ENCODE results near the gene MRPS18A. TPM values are rescaled to one million over a fixed set of nuclear protein-coding genes. Genes with fewer than 3 reads are reported as not detected.

MRPS18A gene
- total and polyA plus RNA-seq, 2 donors (not counting 3 experiments of a cell fraction or from before 2014, with no cell fraction given) = 39.8 to 83.8 TPM

DNA sequence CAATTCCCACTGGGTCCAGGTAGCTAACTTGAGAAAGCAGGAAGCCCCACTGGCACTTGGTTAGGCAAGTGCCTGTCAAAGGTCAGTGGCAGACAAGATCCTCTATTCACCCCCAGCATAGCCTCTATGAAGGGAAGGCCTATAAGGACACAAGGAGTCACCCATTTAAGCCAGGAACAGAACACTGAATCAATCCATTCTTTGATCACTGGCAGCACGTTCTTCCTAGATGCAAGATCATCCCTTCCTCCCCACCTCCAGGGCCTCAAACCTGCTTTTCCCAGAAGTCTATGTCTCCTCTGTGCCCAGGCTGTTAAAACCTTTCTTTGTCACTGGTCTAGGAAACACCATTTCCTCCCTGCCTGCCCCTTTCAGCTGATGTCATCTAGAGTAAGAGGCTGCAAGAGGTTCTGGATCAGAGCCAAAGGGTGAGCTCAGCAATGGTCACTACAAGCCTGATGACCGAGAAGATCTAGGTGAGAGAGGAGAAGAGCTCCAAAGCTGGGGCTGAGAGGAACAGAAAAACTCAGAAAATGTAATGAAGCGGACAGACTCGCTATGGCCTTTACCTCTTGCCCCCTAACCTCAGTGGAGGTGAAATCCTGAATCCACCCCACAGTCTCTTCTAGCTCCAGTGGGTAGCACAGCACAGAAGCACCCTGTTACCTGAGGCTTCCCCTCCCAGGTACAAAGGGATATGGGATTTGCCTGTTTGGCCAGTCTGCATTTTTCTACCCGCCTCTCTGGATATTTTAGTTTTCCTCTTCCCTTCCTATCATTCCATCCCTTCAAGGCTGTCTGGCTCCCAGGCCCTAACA lies 60.4 kb downstream of the MRPS18A start:
- Histone ChIP-seq H3K9me3 (replicated peaks; ENCODE audit: control insufficient read depth, insufficient read depth, low read length) (no peaks in the 10 kb centered on the region), H3K9ac (replicated peaks; ENCODE audit: extremely low read depth, insufficient read depth, low read length) (peak overlapping the region; percentile 89), H3K4me3 (replicated peaks in 1 of 3; ENCODE audit: insufficient read depth in 1 of 3, low read depth in 1 of 3, low read length in 3 of 3) (peak overlapping the region in 2 of 3 experiments; percentile 2 to 39), H3K4me1 (ENCODE audit: control insufficient read depth, extremely low read depth, insufficient read depth, low read length) (peaks cover 25% of the 10 kb centered on the region), H3K27me3 (ENCODE audit: control insufficient read depth in 2 of 2, insufficient read depth in 2 of 2, low read length in 2 of 2) (no peaks in the 10 kb centered on the region), H3K4me2 (ENCODE audit: insufficient read depth, low read length) (peak overlapping the region; percentile 55), H3K79me2 (ENCODE audit: control insufficient read depth, insufficient read depth, low read length) (peaks cover 27% of the 10 kb centered on the region), H3K36me3 (ENCODE audit: control insufficient read depth in 2 of 2, extremely low read depth in 1 of 2, insufficient read depth in 2 of 2, low read length in 2 of 2) (peaks cover 16 to 30% of the 10 kb centered on the region in 2 experiments), H4K20me1 (replicated peaks; ENCODE audit: control insufficient read depth, extremely low read depth, insufficient read depth, low read length) (no peaks in the 10 kb centered on the region), H3K27ac (ENCODE audit: insufficient read depth, low read depth, low read length) (peak overlapping the region; percentile 96), H2AFZ (ENCODE audit: low read depth, low read length) (no peak overlapping the region), H3K9me1 (replicated peaks; ENCODE audit: control insufficient read depth, extremely low read depth, insufficient read depth, low read length) (no peaks in the 10 kb centered on the region)
- peak; percentile 100 for FAIRE-seq
- TF ChIP-seq FOS (IDR thresholded peaks at IDR 0.05; ENCODE audit: borderline replicate concordance, insufficient read depth, low read length) (peak; percentile 43), JUN (IDR thresholded peaks at IDR 0.05; ENCODE audit: borderline replicate concordance, insufficient read depth, insufficient read length, low read depth) (peak; percentile 73), POLR2AphosphoS5 (IDR thresholded peaks at IDR 0.05; ENCODE audit: insufficient read depth, low read depth, low read length) (peak; percentile 44), MYC (IDR thresholded peaks at IDR 0.05; ENCODE audit: low read depth, low read length) (no peak)
- dilution Hi-C loops (cut with MboI; ENCODE audit: extremely low pct_ligation_motif_present, low sequenced_read_pairs) = no loop called here
- BruUV-seq (replicated peaks) = TSS peak; percentile 70
- POLR2A ChIA-PET = no interaction called here
- CTCF ChIA-PET = interaction anchor here (0.9 to 1.4 kb wide), 5 partner anchors 9 to 451 kb away, joined by 3 to 9 read pairs (median 4); partner anchors contain the start of gene MAD2L1BP
- intact Hi-C loops (cut with micrococcal nuclease) = loop anchor here (2.0 to 5.0 kb wide), 2 partner anchors 50 to 200 kb away; partner anchors contain the start of genes ABCC10, POLH and XPO5
- peak; percentile 92 for DNase-seq (ENCODE audit: low read depth, low spot score)

DNA sequence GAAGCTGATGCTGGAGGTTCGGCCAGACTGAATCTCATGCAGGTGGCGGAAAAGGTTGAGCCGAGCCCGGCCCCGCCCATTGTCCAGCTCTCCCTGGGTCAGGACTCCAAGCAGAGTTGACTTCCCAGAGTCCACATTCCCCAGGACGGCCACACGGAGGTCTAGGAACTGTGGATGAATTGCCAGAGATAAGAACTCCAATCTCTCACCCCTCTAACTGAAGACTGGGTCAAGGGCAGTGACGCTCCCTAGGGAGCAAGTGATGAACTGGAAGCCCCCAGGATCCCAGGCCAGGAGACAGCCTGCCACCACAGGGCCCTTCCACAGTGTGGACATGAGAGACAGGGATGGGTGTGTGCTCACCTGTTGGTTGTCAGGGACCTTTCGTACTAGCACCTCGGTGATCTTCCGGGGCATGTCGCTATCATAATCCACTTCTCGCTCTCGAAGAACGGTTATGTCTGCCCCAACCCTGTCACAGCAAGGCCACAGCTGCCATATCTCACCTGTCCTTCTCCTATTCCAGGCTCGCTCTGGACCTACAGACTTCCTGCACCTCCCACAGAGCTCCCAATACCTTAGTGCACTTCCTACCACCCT lies 62.1 kb downstream of the MRPS18A start:
- Histone ChIP-seq H3K27ac (ENCODE audit: insufficient read depth, low read depth, low read length) (no peak overlapping the region), H3K4me2 (ENCODE audit: insufficient read depth, low read length) (no peak overlapping the region), H3K36me3 (ENCODE audit: control insufficient read depth in 2 of 2, extremely low read depth in 1 of 2, insufficient read depth in 2 of 2, low read length in 2 of 2) (peaks cover 16 to 42% of the 10 kb centered on the region in 2 experiments), H3K27me3 (ENCODE audit: control insufficient read depth in 2 of 2, insufficient read depth in 2 of 2, low read length in 2 of 2) (no peaks in the 10 kb centered on the region), H3K9me3 (replicated peaks; ENCODE audit: control insufficient read depth, insufficient read depth, low read length) (no peaks in the 10 kb centered on the region), H4K20me1 (replicated peaks; ENCODE audit: control insufficient read depth, extremely low read depth, insufficient read depth, low read length) (no peaks in the 10 kb centered on the region), H3K9ac (replicated peaks; ENCODE audit: extremely low read depth, insufficient read depth, low read length) (no peak overlapping the region), H3K9me1 (replicated peaks; ENCODE audit: control insufficient read depth, extremely low read depth, insufficient read depth, low read length) (no peaks in the 10 kb centered on the region), H3K4me1 (ENCODE audit: control insufficient read depth, extremely low read depth, insufficient read depth, low read length) (peaks cover 25% of the 10 kb centered on the region), H3K4me3 (replicated peaks in 1 of 3; ENCODE audit: insufficient read depth in 1 of 3, low read depth in 1 of 3, low read length in 3 of 3) (no peak overlapping the region), H2AFZ (ENCODE audit: low read depth, low read length) (no peak overlapping the region), H3K79me2 (ENCODE audit: control insufficient read depth, insufficient read depth, low read length) (peaks cover 27% of the 10 kb centered on the region)
- no peak for FAIRE-seq
- no peak for TF ChIP-seq POLR2AphosphoS5 (IDR thresholded peaks at IDR 0.05; ENCODE audit: insufficient read depth, low read depth, low read length)
- no peak for TF ChIP-seq EZH2 (IDR thresholded peaks at IDR 0.05; ENCODE audit: borderline replicate concordance, low read depth, low read length, severe bottlenecking)
- TF ChIP-seq, protein P1, sequence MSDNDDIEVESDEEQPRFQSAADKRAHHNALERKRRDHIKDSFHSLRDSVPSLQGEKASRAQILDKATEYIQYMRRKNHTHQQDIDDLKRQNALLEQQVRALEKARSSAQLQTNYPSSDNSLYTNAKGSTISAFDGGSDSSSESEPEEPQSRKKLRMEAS (IDR thresholded peaks at IDR 0.05; ENCODE audit: insufficient read depth, insufficient read length) = no peak
- no peak for TF ChIP-seq FOS (IDR thresholded peaks at IDR 0.05; ENCODE audit: borderline replicate concordance, insufficient read depth, low read length)
- TF ChIP-seq GATA2 (IDR thresholded peaks at IDR 0.05; ENCODE audit: insufficient read depth, insufficient read length, low read depth, low read length) = no peak
- TF ChIP-seq MYC (IDR thresholded peaks at IDR 0.05; ENCODE audit: low read depth, low read length) = no peak
- TF ChIP-seq, protein P2, sequence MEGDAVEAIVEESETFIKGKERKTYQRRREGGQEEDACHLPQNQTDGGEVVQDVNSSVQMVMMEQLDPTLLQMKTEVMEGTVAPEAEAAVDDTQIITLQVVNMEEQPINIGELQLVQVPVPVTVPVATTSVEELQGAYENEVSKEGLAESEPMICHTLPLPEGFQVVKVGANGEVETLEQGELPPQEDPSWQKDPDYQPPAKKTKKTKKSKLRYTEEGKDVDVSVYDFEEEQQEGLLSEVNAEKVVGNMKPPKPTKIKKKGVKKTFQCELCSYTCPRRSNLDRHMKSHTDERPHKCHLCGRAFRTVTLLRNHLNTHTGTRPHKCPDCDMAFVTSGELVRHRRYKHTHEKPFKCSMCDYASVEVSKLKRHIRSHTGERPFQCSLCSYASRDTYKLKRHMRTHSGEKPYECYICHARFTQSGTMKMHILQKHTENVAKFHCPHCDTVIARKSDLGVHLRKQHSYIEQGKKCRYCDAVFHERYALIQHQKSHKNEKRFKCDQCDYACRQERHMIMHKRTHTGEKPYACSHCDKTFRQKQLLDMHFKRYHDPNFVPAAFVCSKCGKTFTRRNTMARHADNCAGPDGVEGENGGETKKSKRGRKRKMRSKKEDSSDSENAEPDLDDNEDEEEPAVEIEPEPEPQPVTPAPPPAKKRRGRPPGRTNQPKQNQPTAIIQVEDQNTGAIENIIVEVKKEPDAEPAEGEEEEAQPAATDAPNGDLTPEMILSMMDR (IDR thresholded peaks at IDR 0.05; ENCODE audit: extremely low read depth in 1 of 2, insufficient read depth in 1 of 2, low read depth in 1 of 2, low read length in 2 of 2) = no peak
- TF ChIP-seq POLR2A (IDR thresholded peaks at IDR 0.05; ENCODE audit: low read depth, low read length) = no peak
- ChIA-PET CTCF (no interaction called here), POLR2A (no interaction called here)
- no TSS peak for BruUV-seq (replicated peaks)
- dilution Hi-C loops (cut with MboI; ENCODE audit: extremely low pct_ligation_motif_present, low sequenced_read_pairs) = no loop called here
- no peak for DNase-seq (ENCODE audit: low read depth, low spot score)
- intact Hi-C loops (cut with micrococcal nuclease) = loop anchor here (5.0 kb wide), 1 partner anchor 198 kb away; the partner anchor contains the start of gene ABCC10
